SK-N-SH treated with all-trans-retinoic acid at 6 μM for 48 hours (cell line): ENCODE results near the gene LIMS1.
"Not testable (repeated sequence)": the region's sequence is repeated elsewhere in the genome, so short reads cannot be mapped to it uniquely, and the experiment has no call there.

Source experiments
- ATAC-seq: fragments of 200-7000 bp; cut with Tn5 transposase; 3 replicates; pipeline ENCODE4 v1.9.1; 2020; ENCODE audit warnings: mild to moderate bottlenecking, moderate library complexity
- ARNTL ChIP-seq: fragments of 450-650 bp; formaldehyde crosslinking; IDR thresholded peaks from 2 replicates; pipeline ENCODE4 v1.5.0; 2020; ENCODE audit warnings: low read depth, mild to moderate bottlenecking, moderate library complexity, borderline replicate concordance
- BACH2 ChIP-seq: fragments of 250-450 bp; sonication (Bioruptor Pico); IDR thresholded peaks from 2 replicates; pipeline ENCODE4 v1.9.0; 2021; ENCODE audit warnings: mild to moderate bottlenecking, borderline replicate concordance
- CREB5 ChIP-seq: fragments of 250-450 bp; sonication (Bioruptor Pico); IDR thresholded peaks from 2 replicates; pipeline ENCODE4 v1.5.1; 2020; ENCODE audit warnings: low read depth, mild to moderate bottlenecking, moderate library complexity
- CSDC2 ChIP-seq: fragments of 250-450 bp; sonication (Bioruptor Pico); IDR thresholded peaks from 2 replicates; pipeline ENCODE4 v1.5.0; 2020; ENCODE audit warnings: mild to moderate bottlenecking, moderate library complexity
- CSRNP3 ChIP-seq: fragments of 250-450 bp; sonication (Bioruptor Pico); IDR thresholded peaks from 2 replicates; pipeline ENCODE4 v1.5.1; 2021; ENCODE audit warnings: mild to moderate bottlenecking, moderate library complexity
- GLIS3 ChIP-seq: fragments of 250-450 bp; sonication (Bioruptor Pico); IDR thresholded peaks from 2 replicates; pipeline ENCODE4 v1.5.0; 2020; ENCODE audit warnings: mild to moderate bottlenecking, moderate library complexity
- ISL1 ChIP-seq: fragments of 250-450 bp; sonication (Bioruptor Pico); IDR thresholded peaks from 2 replicates; pipeline ENCODE4 v2.1.2; 2022; ENCODE audit warnings: mild to moderate bottlenecking, moderate library complexity
- OSR1 ChIP-seq: fragments of 250-450 bp; sonication (Bioruptor Pico); IDR thresholded peaks from 2 replicates; pipeline ENCODE4 v1.8.0; 2022; ENCODE audit warnings: moderate library complexity, mild to moderate bottlenecking, inconsistent platforms
- PATZ1 ChIP-seq: fragments of 250-450 bp; sonication (Bioruptor Pico); IDR thresholded peaks from 2 replicates; pipeline ENCODE4 v1.8.0; 2020; ENCODE audit warnings: mild to moderate bottlenecking, moderate library complexity, borderline replicate concordance
- POU6F1 ChIP-seq: fragments of 250-450 bp; sonication (Bioruptor Pico); IDR thresholded peaks from 2 replicates; pipeline ENCODE4 v1.8.0; 2021; ENCODE audit warnings: low read depth, mild to moderate bottlenecking, moderate library complexity, borderline replicate concordance
- PPARA ChIP-seq: fragments of 250-450 bp; sonication (Bioruptor Pico); IDR thresholded peaks from 2 replicates; pipeline ENCODE4 v1.5.0; 2020; ENCODE audit warnings: mild to moderate bottlenecking, borderline replicate concordance
- RARB ChIP-seq: fragments of 250-450 bp; sonication (Bioruptor Pico); IDR thresholded peaks from 2 replicates; pipeline ENCODE4 v1.8.0; 2021; ENCODE audit warnings: mild to moderate bottlenecking, moderate library complexity
- TOX ChIP-seq: fragments of 250-450 bp; sonication (Bioruptor Pico); IDR thresholded peaks from 2 replicates; pipeline ENCODE4 v1.8.0; 2021; ENCODE audit warnings: mild to moderate bottlenecking, moderate library complexity, borderline replicate concordance
- TSHZ2 ChIP-seq: fragments of 250-450 bp; sonication (Bioruptor Pico); IDR thresholded peaks from 2 replicates; pipeline ENCODE4 v1.5.0; 2020; ENCODE audit warnings: mild to moderate bottlenecking, moderate library complexity
- ZC3H10 ChIP-seq: fragments of 250-450 bp; sonication (Bioruptor Pico); IDR thresholded peaks from 2 replicates; pipeline ENCODE4 v1.5.1; 2021; ENCODE audit warnings: mild to moderate bottlenecking, moderate library complexity
- ZFP3 ChIP-seq: fragments of 250-450 bp; sonication (Bioruptor Pico); IDR thresholded peaks from 2 replicates; pipeline ENCODE4 v1.5.0; 2020; ENCODE audit warnings: mild to moderate bottlenecking, moderate library complexity
- ZFP30 ChIP-seq: fragments of 450-650 bp; formaldehyde crosslinking; IDR thresholded peaks from 2 replicates; pipeline ENCODE4 v1.5.0; 2022; ENCODE audit warnings: mild to moderate bottlenecking, moderate library complexity
- ZNF565 ChIP-seq: fragments of 450-650 bp; formaldehyde crosslinking; conservative IDR thresholded peaks from 2 replicates; pipeline ENCODE4 v1.5.0; 2020; ENCODE audit warnings: low read depth, mild to moderate bottlenecking, moderate library complexity
- ZNF8 ChIP-seq: fragments of 450-650 bp; formaldehyde crosslinking; IDR thresholded peaks from 2 replicates; pipeline ENCODE4 v1.5.0; 2020; ENCODE audit warnings: mild to moderate bottlenecking, moderate library complexity

The LIMS1 gene

GRCh38 chr2:108490506-108491122 lies 43.7 kb upstream of the LIMS1 start:
- ATAC-seq: no peak
- TF ChIP-seq PATZ1 (no peak), PPARA (CRISPR knock-in tag) (no peak), ZFP30 (CRISPR knock-in tag) (no peak), RARB (CRISPR knock-in tag) (no peak), CSDC2 (no peak), POU6F1 (CRISPR knock-in tag) (no peak), TSHZ2 (CRISPR knock-in tag) (no peak), ARNTL (CRISPR knock-in tag) (no peak), TOX (no peak), CREB5 (CRISPR knock-in tag) (no peak), CSRNP3 (CRISPR knock-in tag) (no peak), ISL1 (CRISPR knock-in tag) (no peak), ZNF565 (no peak), ZNF8 (CRISPR knock-in tag) (no peak), GLIS3 (CRISPR knock-in tag) (no peak), BACH2 (CRISPR knock-in tag) (no peak), ZC3H10 (CRISPR knock-in tag) (no peak)

- TF ChIP-seq BACH2 (CRISPR knock-in tag): no peak
- no peak for TF ChIP-seq ISL1 (CRISPR knock-in tag)
- TF ChIP-seq POU6F1 (CRISPR knock-in tag): no peak
- TF ChIP-seq CSDC2: no peak
- no peak for ATAC-seq
Observed at GRCh38 chr2:108491848-108492247, 42.4 kb upstream of the LIMS1 start.

GRCh38 chr2:108492364-108492763 lies 41.9 kb upstream of the LIMS1 start:
- ATAC-seq: peak; percentile 98
- TF ChIP-seq ZFP3 (CRISPR knock-in tag) (no peak), OSR1 (no peak), PPARA (CRISPR knock-in tag) (no peak)

GRCh38 chr2:108496167-108496566 lies 38.1 kb upstream of the LIMS1 start:
- ATAC-seq: not testable (repeated sequence)

- ATAC-seq: not testable (repeated sequence)
Observed at GRCh38 chr2:108507620-108508019, 26.6 kb upstream of the LIMS1 start.

GRCh38 chr2:108512431-108512830 lies 21.8 kb upstream of the LIMS1 start:
- ATAC-seq: not testable (repeated sequence)

GRCh38 chr2:108514478-108514877 lies 19.8 kb upstream of the LIMS1 start:
- ATAC-seq: not testable (repeated sequence)

GRCh38 chr2:108524688-108525087 lies 9.6 kb upstream of the LIMS1 start:
- ATAC-seq: not testable (repeated sequence)

GRCh38 chr2:108525258-108525657 lies 9.0 kb upstream of the LIMS1 start:
- not testable (repeated sequence) for ATAC-seq
